HuH-7 (cell line): ENCODE measurements around the gene HEMGN.

Experiments
- DNase-seq: peaks from one replicate; pipeline ENCODE4 v3.0.0; 2011; ENCODE audit warnings: low spot score

Gene HEMGN

DNA sequence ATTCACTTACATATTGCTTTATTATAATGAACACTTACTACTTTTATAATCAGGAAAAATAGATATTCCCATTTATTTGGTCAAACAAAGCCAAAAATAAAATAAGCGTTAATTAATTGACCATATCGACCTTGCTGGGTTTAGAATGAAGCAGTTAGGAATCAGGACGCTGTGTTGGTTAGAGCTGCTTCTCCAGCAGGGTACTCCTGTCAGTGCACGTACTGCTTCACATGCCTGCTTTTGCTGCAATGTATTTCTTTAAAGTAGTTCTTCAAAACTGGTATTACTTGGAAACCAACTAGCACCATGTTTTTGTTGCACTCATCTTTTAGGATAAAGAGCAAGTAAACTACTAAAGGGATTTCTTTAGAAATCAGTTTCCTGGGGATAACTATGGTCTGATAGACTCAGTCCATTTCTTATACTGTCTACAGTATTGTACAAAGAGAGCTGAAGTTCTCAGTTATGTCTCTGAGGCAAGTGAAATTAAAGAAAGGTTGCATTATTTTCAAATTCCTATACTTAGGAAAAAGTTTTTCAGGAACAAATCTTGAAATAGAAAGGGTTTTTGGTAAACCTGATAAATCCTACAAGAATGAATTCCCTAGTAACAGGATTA lies 8.9 kb downstream of the HEMGN start:
- DNase-seq: no peak

DNA sequence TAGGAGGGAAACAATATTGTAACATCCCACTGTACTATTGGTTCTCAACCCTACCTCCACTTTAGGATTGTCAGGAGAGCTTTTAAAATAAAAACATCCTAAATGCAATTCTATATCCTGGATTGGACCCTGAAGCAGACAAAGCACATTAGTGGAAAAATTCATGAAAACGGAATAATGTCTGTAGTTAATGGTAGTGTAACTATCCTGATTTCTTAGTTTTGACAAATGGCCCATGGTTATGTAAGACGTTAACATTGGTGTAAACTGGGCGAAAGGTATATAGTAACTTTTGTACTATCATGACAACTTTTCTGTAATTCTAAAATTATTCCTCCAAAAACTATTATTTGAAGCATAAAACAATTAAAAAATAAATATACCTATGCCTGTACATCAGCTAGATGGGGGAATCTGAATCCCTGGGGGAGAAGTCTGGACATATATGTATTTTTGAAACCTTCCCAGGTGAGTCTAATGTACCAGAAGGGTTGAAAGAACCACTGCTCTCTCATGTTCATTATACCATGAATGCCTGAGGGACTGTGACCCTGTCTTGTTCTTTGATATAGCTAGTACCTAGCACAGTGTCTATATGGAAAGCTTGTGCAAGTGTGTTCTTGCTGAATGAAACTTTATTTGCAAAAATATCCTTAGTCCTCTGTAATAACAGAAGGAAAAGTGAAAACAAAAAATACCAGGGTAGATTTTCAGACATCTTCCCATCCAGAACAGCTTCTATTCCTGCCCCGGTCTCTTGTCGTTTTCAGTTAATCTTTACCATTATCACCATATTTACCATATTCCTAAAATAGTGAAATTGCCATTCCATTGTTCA lies 12.3 kb downstream of the HEMGN start:
- DNase-seq: no peak

GRCh38 chr9:97924386-97924785 lies 13.6 kb downstream of the HEMGN start:
- no peak for DNase-seq

DNA sequence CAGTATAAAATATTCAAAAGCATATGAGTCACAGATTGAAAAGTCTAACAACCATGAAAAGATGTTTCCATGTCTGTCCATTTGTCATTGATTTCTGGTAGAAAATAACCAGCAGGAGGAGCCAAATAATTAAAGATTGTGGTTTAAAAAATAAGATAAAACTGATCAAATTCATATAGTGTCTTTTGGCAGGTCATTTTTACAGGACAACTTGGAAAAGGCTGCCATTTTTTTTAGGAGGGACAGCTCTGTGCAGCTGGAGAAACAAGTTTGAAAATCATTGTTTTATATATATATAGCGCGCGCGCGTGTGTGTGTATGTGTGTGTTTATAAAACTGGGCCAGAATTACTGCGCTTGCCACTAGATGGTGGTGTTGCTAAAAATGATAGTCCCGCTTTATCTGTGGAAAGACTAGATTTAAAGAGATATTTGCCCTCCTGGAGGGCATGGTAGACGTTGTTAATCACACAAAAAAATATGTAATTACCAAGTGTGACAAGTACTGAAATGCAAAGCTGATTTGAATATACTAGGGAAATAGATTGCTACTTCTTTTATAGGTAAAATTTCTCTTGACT lies 14.4 kb downstream of the HEMGN start:
- DNase-seq: peak; percentile 42

DNA sequence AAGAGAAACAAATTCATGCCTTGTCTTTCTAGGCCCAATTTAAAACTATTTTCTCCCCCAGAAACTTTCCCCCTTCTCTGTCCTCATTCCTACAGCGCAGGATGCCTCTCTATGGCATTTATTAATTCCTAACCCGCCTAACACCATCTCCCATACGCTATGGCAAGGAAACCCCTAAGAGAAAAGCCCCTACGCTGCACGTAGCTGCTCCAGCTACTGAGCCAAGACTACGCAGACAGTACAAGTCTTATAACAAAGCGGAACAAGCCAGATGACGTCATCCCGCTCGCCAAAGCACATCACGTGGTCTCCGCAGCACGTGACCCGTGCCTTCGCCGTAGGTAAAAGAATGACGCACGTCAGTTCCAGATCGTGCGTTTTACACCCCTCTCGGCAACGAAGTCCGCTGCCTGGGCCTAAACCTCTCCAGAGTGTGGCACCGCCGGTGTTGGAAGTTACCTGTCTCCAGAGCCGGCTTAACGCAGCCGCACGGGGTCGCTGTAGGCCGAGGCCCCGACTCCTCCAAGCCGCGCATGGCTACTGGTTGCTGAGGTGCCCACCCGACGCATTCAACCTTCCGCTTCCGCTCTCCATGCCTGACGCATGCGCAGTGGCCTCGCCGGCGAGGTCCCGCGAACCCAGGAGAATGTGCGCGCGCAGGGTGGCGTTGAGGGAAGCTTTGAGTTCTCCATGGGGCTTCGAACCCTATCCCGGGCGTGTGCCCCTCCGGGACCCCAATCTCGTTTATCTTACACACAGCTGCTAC lies 15.8 kb downstream of the HEMGN start, which contains the start of gene TRMO:
TRMO (minus strand) TSS at position 542 of the 766 bp plus-strand sequence; CDS start at position 535, 7 bp downstream.
- DNase-seq: peak; percentile 93

- no peak for DNase-seq
Observed at GRCh38 chr9:97919217-97919813, 18.7 kb downstream of the HEMGN start.

DNA sequence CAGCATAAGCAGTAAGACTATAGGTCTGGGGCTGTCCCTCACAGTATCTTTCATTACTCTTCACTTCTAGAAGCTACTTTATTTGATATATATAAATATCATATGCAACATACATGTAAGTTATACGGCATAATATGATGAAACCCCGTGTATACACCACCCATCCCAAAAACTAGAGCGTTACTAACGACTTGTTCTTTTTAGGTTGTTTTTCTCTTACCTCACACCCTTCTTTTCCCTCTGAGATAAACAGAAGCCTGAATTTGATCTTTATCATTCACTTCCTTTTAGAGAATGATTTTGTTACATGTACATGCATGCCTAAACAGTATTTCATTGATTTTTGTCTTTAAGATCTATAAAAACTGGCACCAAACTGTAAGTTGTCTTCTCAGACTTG lies 19.4 kb downstream of the HEMGN start:
- DNase-seq: no peak

DNA sequence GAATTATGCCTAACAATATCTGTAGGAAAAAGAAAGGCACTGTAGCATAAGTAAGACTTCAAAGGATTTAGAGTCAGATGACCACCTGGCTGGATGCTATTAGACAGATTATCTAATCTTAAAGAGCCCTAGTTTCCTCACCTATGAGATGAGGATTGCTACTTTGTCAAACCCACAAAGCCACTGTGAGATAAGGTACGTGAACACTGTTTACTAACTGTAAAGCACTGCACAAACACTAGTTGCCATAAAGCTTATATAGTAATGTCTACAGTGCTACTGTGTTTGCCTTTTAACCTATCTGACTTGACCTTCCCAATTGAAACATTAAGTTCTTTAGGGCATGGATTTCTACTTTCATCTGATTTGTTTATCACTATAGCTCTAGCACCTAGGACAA lies 26.0 kb downstream of the HEMGN start:
- no peak for DNase-seq

DNA sequence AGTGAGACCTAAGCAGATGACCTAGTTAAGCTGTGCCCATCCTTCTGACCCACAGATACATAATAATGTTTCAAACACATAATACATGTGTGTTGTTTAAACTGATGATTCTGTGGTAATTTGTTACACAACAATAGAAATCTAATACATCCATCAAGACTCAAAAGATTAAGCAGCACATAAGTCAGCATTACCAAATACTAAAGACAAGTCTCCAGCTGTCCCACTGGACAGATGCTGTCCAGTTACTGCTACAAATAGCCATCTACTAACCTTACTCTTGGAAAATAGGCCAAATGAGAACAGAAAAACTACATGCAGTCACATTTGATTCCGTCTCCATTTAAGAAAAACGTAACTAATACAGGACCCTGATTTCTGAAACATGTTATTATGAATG lies 26.4 kb downstream of the HEMGN start:
- DNase-seq: no peak

GRCh38 chr9:97910357-97910756 lies 27.6 kb downstream of the HEMGN start:
- no peak for DNase-seq

- no peak for DNase-seq
Observed at GRCh38 chr9:97908705-97909104, 29.3 kb downstream of the HEMGN start.

- DNase-seq: no peak
Observed at GRCh38 chr9:97907632-97908031, 30.3 kb downstream of the HEMGN start.

DNA sequence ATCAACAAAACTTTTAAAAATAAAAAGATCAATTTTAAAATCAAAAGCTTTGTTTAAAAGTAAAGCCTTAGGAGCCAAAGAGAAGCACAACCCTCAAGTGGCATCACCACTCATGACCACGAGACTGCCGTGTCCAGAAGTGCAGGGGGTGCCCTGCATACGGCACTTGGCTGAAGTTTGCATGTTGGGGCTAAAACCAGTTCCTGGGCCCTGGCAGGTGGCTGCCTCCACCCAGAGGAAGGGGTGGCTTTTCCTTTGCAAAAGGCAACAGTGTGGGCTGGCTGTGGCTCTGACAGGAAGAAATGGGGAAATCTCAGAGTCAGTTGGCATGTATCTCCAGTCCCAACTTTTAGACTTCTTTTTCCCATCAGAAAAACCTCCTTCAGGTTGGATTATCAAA lies 30.9 kb downstream of the HEMGN start:
- DNase-seq: no peak

GRCh38 chr9:97906236-97906831 lies 31.6 kb downstream of the HEMGN start:
- no peak for DNase-seq

DNA sequence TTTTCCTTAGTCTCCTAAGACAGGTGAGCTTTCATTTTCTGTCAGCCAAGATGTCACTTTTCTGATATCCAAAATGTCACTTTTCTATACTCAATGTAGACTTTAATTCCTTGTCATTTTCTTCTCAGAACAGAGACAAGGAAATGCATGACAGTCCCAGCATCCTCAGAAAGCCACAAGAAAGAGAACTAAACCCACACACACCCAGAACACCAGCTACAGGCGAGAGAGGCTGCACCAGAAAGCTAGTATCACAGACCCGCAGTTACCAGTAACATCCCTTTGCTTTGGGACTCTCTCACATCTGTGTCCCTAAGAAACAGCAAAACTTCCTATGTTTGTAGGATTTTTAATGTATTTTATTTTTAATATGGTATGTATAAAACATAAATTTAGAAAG lies 32.7 kb downstream of the HEMGN start:
- DNase-seq: no peak

- no peak for DNase-seq
Observed at GRCh38 chr9:97904725-97905124, 33.2 kb downstream of the HEMGN start.

- no peak for DNase-seq
Observed at GRCh38 chr9:97903177-97903576, 34.8 kb downstream of the HEMGN start.

DNA sequence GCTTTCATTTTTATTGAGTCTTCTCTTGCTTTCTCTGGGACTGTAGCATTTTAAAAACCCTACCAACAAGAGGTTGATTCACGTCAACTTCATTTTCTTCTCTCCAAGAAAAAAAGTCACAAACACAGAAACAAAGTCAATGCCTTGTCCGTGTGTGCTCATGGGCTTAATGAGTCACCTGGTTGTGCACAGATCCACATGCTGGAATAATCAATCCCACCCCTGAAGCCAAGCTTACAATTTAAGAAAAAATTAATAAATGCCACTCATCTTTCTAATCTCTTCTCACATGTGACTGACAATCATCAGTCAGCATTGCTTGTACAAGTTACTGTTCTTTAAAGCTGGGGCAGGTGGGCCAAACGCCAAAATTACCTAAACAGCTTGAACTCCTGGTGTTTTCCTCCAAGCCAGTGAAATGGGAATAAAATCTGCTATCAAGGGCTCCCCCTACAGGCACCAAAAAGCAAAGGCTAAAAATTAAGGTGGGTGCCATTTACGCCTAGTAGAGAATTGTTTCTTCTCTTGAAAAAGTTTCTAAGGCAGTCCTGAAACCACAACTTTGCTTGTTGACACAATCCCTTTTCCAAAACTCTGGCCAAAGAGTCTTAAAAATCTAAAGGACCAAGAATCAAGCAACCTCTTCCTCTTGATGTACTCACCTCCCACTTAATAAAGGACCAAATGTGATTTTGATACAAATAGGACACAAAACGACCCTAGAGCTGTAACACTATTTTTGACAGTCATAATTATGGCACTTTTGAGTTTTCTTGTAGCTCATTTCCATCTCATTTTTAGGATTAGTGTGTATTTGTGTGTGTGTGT lies 37.0 kb downstream of the HEMGN start:
- peak; percentile 60 for DNase-seq

DNA sequence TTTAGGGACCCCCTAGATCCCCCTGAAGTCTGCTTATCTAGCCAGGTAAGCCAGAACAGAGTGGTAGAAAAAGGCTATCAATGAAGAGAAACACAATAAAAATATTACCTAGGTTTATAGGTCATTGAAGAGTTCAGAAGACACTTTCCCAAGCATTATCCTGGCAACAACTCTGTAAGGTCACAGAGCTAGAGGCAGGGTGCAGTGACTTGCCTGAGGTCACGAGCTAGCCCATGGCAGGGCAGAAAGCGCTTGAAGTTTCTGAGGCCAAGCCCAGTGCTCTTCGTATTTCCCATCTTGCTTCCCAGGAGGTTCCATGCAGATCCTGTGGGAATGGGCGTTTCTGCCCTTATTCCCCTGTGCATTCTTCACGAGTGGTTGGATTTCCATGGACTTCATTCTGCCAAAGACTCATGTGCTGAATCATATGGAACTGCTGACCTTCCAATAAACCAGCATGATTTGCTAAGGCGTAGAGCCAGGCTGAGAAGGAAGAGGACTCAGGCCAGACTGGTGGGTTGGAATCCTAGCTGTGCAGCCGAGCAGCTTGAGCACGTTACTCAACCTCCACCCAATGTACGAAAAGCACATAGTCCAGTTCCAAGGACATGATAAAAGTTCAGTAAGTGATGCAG lies 37.8 kb downstream of the HEMGN start:
- DNase-seq: no peak

DNA sequence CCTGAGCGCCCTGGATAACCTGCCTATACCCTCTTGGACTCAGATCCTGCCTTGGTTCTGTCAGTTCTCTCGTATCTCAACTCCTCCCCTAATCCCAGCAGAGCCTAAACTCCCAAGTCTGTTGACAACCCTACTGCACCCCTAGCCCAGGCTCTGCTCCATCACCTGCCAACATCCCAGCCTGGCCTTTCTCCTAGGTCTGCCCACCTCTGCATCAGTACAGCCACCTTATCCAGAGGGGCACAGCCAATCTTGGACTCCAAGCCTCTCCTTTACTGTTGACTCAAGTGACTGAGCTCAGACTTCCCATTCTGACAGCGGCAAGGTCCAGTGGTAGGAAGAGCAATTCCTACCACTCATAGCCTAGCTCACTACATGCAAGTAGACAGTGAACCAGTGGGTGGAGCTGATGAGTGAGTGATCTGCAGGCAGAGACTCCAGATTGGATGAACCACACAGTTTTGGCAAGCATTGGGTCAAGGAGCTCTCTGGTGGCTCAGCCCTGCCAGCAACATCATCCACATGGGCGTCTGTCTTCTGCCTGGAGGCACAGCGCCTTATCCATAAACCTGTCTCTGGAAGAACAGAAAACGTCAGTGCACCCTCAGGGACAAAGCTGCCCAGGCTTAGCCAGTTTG lies 42.2 kb downstream of the HEMGN start:
- DNase-seq: peak; percentile 60
